CD4-positive, alpha-beta T cell treated with Interleukin-10 for 1 hour (primary cell): ENCODE data around the gene KIF3B.
"Not testable (repeated sequence)": the region's sequence is repeated elsewhere in the genome, so short reads cannot be mapped to it uniquely, and the experiment has no call there.

Experiments used
- DNase-seq: peaks from one replicate; pipeline ENCODE4 v3.0.0-alpha.2; 2020

KIF3B gene

DNA sequence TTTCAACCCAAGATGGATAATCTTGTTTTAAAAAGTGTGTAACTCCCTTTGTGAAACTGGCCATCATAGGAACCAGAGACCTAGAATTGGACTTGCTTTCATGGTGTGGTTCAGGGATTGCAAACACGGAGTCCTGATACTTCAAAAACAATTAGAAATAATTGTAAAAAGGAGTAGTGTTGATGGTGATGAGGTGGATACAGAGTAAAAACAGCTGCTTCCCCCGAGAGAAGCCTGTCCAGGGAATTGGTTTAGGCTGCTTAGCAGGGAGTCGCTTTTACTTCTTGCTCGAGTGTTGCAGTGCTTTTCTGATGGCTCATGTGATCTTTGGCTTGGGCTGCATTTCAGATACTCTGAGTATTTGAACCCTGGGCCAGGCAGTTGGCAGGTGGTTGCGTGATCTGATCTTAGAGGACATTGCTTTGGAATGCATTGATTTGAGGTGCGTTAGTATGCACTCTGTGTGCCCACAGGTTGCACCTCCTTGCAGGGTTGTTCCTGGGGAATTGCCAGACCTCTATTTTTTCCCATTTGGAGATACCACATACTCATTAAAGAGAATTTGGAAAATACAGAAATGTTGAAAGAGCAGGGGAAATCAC, 19.5 kb downstream of the KIF3B start:
- no peak for DNase-seq

DNA sequence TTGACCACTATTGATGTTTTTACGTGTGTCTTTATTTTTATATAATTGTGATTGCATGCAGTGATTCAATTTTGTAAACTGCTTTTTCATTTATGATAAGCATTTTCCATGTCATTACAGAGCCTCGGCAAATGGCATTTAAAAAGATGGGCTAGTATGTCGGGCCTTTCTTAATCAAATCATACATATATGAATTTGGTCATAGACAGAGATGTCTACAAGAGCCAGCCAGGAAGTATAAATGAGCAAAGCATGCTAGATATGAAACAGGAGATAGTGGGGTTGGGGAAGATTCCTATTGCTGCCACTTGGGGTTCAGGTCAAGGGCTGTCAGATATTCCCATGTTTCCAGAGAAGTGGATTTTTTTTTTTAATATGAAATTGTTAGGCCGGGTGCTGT, 20.0 kb downstream of the KIF3B start:
- no peak for DNase-seq

DNA sequence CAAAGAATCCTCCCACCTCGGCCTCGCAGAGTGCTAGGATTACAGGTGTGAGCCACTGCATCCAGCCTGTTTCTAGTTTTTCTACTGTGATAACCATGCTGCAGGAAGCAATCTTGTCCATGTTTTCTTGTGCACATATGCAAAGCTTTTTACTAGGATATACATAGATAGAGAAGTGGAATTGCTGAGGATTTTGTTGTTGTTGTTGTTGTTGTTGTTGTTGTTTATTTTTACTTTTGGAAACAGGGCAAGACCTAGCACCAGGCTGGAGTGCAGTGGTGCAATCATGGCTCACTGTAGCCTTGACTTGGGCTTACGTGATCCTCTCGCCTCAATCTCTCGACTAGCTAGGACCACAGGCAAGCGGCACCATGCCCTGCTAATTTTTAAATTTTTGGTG, 23.2 kb downstream of the KIF3B start:
- DNase-seq, result no peak

DNA sequence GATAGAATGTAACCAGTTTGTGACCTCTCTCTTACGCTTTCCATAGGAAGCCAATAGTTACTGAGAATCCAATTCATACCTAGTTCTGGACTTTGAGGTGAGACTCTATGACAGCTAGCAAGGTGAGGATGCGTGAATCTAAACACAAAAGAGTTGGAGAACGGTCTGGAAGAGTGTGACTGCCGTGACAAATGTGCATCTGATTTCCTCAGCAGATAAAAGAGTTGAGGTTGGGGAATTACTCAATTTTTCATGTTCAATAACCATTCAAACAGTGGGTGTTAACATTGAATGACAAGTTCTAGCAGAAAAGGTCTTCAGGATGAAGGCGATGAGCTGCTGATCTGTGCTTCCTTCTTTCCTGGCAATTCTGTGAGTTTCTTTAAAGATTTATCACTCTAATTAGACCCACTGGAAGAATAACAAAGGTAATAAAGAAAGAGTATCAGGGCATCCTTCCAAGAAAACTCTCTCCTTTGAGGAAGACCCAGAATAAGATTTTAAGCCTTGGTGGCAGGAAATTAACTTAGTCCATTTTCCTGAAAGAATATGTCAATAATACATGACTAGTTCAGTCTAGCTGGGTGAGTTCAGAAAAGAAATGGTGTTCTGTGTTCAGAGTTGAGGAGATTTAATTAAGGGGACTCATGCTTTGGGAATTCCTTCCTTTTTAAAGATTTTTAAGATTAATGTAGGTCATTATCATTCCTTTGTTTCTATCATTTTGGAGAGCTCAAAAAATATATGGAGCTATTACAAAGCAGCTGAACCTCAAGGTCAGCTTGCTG, 24.5 kb downstream of the KIF3B start:
- DNase-seq, result no peak

DNA sequence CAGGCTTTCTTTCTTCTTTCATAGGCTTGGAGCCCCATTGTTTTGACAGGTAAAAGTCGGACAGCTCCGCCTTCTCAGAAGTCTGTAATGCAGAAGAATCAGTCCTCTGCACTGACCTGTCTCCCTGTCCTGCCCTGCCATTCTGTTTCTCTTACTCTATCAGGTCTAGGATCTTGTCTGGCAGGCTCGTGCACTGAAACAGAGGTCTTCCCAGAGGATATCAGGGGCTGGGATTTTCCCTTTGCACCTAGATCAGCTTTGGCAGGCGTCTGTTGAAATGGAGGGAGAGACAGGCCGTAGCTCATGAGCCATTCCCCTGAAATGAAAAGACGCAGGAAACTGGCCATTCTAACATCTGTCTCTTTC, 25.0 kb downstream of the KIF3B start:
- no peak for DNase-seq

DNA sequence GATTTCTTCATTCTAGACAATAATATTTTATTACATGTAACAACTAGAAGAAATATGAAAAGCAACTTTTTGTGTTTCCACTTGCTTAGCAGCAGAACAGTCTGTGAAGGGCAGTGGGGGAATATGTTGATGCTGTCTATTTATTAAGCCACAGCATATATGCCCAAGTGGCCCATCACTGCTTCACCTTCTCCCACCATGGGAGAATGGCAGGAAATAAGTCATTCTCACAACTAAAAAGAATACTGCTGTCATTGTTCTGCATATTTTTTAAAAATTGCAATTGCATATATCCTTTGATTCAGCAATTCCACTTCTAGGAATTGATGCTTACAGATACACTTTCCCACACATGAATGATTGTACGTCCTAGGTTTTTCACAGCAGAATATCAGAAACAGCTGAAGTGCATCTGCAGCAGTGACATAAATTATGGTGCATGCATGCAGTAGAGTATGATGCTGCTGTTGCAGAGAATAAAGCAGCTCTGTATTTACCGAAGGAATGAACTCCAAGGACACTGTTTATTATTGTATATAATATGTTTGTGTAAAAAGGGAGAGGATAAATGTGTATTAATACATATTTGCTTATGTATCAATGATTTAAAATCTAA, 26.8 kb downstream of the KIF3B start:
- DNase-seq, result no peak

DNA sequence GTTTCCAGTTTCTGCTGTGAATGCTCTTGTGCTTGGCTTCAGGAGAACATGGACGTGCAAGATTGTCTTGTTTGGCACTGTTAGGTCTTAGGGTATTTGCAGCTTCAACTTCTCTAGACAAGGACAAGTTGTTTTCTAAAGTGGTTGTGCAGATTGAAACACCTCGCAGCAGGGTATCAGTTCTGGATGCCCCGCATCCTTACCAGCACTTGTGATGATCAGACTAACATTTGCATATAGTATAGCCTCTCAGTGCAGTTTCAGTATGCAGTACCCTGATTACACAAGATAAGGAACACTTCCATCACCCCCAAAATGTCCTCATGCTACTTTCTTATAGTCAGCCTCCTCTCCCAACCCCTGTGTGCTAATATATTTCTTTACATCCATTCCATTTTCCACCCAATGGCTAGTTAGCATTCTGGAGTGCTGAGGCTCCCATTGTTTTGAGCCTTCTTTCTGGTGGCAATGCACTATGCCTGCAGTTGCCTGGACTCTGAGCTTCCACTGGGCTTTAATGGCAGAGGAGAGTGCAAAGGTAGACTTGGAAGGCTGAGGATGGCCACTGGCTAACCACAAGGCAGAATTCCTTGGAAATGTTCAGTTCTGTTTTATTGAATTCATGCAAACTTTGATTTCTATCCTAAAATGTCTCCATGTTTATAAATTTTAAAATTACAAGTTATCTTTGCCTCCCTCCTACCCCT, 35.4 kb downstream of the KIF3B start:
- no peak for DNase-seq

DNA sequence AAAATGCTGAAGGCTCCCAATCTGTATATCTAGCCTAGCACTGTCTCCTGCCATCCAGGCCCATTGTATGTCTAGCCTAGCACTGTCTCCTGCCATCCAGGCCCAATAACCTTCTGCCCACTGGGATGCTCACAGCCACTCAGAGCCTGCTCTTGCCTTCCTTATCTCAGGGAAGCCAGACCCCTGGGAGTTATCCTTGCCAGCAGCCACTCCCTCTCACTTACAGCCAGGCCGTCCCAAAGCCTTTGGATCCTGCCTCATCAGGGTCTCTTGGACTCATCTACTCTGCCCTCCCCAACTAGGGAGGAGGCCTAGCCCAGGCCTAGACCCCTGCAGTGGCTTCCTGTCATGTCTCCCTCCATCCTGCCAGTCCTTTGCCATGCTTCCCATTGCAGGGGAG, 37.3 kb downstream of the KIF3B start:
- DNase-seq, result no peak

DNA sequence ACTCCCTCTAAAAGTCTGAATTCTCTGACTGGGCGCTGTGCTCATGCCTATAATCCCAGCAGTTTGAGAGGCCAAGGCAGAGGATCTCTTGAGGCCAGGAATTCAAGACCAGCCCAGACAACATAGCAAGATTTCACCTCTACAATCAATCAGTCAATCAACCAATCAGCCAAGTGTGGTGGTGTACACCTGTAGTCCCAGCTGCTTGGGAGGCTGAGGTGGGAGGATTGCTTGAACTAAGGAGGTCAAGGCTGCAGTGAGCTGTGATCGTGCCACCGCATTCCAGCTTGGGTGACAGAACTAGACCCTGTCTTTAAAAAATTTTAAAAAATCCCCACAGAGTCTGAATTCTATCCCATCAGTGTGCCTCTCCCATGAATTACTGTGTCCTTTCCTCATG, 37.9 kb downstream of the KIF3B start:
- no peak for DNase-seq

DNA sequence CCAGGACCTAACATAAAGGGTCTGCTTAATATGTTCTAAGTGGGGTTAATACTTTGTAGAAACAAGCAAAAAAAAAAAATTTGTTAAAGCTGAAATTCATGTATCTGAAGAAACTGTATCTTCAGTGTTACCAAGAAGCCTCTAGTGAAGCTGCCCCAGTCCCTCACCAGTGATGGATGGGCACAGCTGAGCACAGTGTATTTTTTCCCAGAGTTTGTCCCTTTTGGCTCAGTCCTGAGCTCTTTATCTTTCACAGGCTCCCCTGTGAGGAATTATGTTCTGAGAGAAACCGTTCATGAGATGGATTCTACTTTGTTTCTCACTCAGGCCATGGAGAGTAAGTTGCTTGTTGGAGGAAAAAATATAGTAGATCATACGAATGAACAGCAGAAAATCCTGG, 38.4 kb downstream of the KIF3B start:
- DNase-seq, result no peak

DNA sequence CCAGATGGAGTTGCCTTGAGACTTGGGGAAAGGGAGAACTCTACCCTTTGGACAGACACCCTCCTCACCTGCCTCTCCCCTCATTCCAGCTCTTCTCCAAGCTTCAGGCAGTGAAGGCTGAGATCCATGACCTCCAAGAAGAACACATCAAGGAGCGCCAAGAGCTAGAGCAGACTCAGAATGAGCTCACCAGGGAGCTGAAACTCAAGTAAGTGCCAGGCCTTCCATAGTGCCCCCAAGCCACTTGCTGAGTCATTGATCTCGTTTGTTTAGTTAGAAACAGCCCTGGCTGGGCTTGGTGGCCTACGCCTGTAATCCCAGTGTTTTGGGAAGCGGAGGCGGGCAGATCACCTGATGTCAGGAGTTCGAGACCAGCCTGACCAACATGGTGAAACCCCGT, 39.2 kb downstream of the KIF3B start:
- DNase-seq, result no peak

DNA sequence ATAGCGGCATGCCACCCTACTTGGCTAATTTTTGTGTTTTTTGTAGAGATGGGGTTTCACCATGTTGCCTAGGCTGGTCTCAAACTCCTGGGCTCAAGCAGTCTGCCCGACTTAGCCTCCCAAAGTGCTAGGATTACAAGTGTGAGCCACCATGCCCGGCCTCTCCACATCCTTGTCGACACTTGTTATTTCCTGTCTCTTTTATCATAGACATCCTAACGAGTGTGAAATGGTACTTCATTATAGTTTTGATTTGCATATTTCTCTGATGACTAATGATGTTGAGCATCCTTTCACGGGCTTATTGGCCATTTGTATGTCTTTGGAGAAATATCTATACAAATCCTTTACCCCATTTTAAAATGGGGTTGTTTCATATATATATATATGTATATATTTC, 41.6 kb downstream of the KIF3B start:
- DNase-seq, result no peak

DNA sequence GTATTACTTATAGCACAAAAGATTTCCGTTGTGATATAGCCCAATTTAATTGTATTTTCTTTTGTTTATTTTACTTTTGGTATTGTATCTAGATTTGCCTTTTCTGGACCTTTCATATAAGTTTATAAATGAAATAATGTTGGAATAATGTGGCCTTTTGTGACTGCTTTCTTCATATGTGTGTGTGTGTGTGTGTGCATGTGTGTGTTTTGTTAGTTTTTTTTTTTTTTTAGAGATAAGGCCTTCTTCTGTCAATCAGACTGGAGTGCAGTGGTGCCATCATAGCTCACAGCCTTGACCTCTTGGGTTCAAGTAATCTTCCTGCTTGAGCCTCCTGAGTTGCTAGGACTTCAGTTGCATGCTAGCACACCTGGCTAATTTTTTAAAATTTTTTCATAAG, 42.9 kb downstream of the KIF3B start:
- DNase-seq, result no peak

DNA sequence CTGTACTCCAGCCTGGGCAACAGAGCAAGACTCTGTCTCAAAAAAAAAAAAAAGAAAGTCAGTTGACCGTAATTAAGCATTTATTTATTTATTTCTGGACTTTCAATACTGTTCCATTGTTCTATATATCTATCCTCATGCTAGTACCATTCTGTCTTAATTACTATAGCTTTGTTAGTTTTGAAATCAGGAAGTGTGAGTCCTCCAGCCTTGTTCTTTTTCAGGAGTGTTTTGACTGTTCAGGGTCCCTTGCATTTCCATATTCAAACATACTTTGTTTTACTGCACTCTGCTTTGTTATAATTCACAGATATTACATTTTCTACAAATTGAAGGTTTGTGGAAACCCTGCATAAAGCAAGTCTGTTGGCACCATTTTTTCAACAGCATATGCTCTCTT, 43.9 kb downstream of the KIF3B start:
- no peak for DNase-seq

DNA sequence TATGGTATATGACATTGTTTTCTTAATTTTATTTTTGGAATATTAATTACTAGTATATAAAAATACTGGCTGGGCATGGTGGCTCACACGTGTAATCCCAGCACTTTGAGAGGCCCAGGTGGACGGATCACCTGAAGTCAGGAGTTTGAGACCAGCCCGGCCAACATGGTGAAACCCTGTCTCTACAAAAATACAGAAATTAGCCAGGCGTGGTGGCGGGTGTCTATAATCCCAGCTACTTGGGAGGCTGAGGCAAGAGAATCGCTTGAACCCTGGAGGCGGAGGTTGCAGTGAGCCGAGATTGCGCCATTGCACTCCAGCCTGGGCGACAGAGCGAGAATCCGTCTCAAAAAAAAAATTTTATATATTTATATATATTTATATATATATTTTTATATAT, 44.8 kb downstream of the KIF3B start:
- DNase-seq, result not testable (repeated sequence)

DNA sequence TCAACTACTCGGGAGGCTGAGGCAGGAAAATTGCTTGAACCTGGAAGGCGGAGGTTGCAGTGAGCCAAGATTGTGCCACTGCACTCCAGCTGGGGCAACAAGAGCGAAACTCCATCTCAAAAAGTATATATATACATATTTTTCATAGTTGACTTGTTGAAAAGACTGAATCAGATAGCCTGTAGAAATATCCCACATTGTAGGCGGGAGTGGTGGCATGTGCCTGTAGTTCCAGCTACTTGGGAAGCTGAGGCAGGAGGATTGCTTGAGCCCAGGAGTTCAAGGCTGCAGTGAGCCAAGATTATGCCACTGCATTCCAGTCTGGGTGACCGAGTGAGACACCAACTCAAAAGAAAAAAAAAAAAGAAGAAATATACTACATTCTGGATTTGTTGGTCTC, 46.3 kb downstream of the KIF3B start:
- DNase-seq, result not testable (repeated sequence)

DNA sequence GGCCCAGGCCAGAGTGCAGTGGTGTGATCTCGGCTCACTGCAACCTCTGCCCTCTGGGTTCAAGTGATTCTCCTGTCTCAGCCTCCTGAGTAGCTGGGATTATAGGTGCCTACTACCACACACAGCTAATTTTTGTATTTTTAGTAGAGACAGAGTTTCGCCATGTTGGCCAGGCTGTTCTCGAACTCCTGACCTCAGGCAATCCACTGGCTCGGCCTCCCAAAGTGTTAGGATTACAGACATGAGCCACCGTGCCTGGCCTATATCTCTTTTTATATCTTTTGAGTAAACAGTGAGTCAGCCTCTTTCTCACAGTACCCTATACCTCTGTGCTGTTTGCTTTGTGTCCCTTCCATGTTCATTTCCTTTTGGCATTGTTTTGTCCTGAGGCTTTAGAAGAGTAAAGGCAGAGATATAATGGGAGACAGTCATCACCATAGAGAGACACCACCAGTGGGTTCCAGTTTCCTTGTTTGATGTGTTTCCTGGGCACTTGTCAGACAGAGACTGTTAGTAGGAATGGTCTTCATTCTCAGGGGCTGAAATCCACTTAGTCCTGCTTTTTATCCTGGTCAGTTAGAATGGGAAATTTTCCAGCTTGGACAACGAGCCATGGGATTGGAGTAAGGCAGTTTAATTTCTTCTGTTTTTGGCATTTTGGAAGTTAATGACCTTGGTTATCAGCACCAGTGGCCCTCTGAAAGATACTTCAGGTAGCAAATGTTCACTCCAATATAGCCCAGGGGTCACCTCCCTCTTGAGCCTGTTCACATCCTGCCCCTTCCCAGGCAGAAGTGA, 48.5 kb downstream of the KIF3B start:
- no peak for DNase-seq

DNA sequence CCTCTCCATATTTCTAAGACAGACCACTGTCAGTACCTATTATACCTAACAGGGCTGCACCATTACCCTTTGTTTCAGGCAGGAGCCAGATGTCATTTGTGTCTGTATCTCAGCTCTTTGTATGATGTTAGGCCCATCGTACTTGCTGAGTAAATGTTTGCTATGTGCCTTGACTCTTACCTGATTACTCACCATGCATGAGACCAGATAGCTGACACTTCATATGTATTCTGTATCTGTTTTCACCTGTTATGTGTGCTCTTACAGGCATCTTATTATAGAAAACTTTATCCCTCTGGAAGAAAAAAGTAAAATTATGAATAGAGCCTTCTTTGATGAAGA, 49.0 kb downstream of the KIF3B start:
- no peak for DNase-seq

DNA sequence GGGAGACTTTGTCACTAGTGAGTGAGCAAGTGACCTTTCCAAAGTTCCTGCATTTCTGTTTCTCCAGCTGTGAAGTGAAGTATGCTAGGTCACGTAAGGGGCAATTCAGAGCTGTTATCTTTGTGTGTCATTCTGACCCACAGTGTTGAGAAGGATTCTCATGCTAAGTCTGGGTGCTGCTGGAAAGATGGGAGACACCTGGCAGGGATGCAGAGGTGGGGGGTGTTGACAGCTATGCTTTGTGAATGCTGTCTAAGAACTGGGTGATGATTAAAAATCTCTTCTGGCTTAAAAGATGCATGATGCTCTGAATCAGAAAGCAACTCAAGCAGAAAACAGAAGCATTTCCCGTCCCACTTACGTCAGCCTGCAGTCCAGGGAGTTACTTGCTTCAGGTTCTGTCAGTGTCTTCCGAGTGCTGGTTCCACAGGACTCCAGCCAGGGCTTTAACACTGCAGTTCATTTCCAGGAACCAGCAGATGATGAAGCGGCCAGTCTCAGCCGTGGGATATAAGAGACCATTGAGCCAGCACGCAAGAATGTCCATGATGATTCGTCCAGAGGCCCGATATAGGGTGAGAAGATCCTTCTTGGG, 49.7 kb downstream of the KIF3B start:
- no peak for DNase-seq

DNA sequence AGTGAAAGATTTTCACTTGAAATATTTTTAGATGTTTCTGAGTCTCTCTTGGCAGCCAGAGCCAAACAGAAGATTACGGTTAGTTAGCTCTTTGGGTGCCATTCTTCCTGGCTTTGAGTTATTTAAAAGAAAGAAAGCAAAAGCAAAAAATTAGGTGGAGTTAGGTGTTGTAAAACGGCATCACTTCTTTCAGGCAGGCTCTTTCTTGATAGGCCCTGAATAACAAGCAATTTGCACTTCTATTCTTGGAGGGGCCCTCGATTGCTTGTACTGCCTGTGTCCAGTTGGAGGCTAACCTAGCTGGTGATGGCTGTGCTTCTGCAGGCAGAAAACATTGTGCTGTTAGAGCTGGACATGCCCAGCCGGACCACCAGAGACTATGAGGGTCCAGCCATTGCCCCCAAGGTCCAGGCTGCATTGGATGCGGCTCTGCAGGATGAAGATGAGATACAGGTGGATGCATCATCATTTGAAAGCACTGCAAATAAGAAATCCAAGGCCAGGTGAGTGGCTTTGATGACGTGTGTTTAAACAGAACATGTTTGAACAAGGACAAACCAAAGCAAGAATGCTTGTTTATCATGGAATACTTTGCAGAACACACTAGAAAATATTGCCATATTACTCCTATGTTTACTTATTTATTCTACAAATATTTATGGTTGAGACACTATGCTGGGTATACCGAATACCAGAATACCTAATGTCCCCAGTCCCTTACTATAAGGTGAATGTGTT, 52.5 kb downstream of the KIF3B start:
- DNase-seq, result no peak

DNA sequence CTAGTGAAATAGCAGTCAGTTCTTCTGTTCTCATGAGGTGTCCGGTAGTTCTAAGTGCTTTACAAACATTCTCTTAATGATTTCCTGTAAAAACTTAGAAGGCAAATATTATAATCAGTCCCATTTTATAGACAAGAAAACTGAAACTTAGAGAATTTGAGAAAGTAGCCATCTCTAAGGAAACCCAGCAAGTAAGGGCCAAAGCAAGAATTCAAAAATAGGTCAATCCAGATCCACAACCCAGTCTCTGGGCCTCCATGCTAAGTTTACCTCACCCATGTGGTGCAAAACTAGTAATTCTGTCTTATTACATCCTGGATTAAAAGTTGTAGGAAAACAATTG, 53.1 kb downstream of the KIF3B start:
- DNase-seq, result no peak

DNA sequence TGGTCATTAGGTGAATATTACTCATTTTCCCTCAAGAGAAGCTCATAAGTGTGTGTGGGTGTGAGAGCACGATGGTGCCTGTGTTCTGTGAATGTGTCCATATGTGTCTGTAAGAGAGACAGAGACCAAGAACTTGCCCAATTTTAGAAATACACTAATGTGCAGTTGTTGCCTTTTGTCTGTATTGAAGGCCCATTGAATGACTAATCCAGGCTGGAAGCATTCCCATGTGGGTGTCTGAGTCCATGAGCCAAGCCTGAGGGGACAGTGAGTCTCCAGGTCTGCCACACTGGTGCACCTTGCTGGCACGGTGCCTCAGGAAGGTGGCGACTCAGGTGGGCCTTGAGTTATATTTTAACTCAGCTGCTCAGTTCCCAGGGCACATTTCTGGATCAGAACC, 55.2 kb downstream of the KIF3B start:
- no peak for DNase-seq
